Measurements from ENCODE around the gene RPUSD3.
"Not testable (repeated sequence)": the region's sequence is repeated elsewhere in the genome, so short reads cannot be mapped to it uniquely, and the experiment has no call there.

RPUSD3 gene

DNA sequence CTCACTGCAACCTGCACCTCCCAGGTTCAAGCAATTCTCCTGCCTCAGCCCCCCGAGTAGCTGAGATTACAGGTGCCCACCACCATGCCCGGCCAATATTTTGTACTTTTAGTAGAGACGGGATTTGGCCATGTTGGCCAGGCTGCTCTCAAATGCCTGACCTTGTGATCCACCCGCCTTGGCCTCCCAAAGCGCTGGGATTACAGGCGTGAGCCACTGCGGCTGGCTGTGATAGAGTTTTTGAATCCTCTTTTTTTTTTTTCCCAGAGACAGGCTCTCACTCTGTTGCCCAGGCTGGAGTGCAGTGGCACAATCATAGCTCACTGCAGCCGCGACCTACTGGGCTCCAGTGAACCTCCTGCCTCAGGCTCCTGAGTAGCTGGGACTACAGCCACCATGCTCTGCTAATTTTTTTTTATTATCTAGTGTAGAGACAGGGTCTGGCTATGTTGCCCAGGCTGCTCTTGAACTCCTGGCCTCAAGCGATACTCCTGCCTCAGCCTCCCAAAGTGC is 21.4 kb upstream of the RPUSD3 start:
- DNase-seq (ENCODE audit: low spot score) = not testable (repeated sequence)

DNA sequence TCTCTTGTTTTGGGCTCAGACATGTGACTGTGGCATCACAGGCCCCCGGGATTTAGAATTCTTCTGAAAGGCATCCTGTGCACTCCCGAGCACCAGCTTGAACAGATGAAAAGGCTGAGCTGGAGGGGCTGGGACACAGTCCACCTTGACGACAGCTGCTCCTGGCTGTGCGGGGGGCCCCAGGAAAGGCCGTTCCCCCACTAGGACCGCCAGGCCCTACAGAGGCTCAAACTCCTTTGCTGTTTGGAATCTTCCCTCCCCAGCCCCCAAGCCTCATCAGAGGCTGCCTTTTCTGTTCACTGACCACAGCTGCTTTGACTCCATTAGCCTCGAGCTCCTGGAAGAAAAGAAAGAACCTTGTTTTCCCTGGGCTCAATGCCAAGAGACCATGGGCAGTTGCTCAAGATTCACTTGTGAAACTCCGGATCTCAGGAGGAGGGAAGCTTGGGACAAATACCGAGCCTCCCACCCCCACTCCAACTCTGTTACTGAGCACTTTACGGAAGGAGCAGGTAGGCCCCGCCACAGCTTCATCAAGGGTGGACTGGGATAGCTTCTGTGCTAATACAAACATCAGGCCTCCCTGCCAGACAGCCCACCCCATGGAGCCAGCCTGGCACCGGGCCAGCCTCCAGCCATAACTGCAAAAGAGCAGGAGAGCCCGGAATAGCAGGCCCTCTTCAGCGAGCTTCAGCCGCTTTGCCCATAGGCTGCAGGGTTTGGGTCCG is 20.6 kb upstream of the RPUSD3 start:
- peak; percentile 74 for DNase-seq (ENCODE audit: low spot score)

DNA sequence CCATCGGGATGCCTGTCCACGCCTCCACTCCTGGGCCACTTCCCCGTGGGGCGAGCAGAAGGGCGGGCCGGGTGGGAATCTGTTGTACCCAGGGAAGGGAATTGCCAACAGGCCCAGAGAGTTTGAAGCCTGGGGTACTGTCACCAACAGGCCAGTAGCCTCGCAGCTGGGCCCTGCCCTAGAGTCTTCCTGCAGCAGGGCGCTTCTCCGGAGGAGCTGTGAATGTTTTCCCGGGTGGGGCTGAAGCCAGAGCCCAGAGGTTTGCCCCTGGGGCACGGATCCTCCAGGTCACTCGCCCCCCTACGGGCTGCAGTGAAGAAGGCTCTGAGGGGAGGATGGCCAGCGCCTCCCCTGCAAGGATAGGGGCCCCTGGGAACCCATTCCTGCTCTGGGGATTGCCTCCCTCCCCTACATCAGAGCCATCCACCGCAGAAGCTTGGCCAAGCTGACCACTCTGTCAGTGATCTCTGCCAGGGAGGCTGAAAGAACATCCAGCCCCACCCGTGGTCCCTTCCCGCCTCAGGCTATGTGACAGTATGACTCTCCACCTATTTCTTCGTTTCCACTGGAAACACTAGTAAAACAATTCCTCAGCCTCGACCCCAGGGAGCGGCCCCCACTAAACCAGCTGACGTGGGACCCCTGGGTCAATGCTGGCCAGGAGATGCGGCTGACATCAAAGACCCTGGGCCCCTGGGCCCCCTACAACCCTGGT is 19.4 kb upstream of the RPUSD3 start:
- no peak for DNase-seq (ENCODE audit: low spot score)

- no peak for DNase-seq (ENCODE audit: low spot score)
Measured at GRCh38 chr3:9862391-9863057, 18.7 kb upstream of the RPUSD3 start.

DNA sequence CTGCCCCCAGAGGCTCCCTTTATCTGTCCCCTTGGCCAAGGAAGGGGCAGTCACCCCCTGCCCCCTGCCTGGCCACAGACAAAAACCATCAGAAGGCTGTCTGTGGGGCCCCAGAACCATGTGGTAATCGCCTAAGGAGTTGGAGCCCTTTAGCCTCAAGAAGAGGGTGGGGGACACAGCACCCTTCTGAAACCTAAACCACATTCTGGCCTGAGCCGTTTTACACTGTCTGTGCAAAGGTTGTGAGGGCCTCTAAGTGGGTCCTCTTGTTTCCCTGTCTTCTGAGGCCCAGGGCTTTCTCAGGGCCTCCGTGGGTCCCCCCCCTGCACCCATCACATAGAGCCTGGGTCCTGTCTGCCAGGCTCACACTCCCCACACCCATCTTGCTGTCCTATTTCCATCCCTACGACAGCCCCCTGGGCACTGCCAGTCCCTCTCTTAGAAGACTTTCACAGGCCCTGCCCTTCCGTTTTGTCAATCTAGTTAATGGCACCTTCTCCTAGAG is 17.9 kb upstream of the RPUSD3 start:
- no peak for DNase-seq (ENCODE audit: low spot score)

DNA sequence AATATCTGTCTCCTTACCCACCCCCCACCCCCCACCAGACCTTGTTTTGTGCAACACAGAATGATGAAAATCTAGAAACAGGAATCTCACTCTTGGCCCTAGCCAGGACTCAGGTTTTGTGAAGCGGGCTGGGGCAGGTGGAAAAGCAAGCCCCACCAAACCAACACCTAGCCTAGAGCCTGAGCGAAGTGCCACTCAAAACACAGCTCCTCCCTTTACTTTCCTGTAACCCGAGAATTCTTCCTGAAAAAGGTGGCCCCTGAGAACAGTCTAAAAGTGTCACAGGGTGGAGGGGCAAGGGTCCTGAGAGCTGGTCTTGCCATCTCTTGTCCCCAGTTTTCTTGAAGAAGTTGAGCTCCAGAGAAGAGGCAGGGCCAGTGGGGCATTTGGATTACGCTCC is 17.4 kb upstream of the RPUSD3 start:
- DNase-seq (ENCODE audit: low spot score) = no peak

DNA sequence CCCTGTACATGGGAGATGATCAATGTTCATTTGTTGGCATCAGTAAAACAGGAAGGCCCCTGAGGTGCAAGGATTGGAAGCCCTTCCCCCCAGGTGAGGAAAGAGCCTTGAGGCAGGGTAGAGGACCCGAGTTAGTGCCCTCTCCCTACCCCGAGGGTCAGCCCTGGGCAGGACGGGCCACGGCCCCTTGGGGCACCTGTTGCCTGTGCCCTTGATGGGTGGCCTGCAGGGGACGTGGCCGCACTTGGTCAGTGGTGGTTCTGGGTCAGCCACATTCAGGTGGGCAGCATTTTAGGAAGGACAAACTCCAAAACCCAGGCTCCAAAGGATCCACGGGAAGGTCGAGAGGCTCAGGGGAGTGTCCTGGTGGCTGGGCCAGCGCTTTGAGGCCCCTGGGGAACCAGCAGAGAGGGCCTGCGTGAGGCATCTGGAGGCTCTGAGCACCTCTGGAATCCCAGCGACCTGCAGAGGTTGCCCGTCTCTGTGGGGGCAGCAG is 15.8 kb upstream of the RPUSD3 start:
- DNase-seq (ENCODE audit: low spot score) = no peak

- DNase-seq (ENCODE audit: low spot score) = no peak
Measured at GRCh38 chr3:9855594-9855993, 11.8 kb upstream of the RPUSD3 start.

- not testable (repeated sequence) for DNase-seq (ENCODE audit: low spot score)
Measured at GRCh38 chr3:9854291-9854940, 10.6 kb upstream of the RPUSD3 start.

- DNase-seq (ENCODE audit: low spot score) = no peak
Measured at GRCh38 chr3:9852528-9852927, 8.7 kb upstream of the RPUSD3 start.

- DNase-seq (ENCODE audit: low spot score) = not testable (repeated sequence)
Measured at GRCh38 chr3:9851926-9852325, 8.1 kb upstream of the RPUSD3 start.

- peak; percentile 20 for DNase-seq (ENCODE audit: low spot score)
Measured at GRCh38 chr3:9851383-9851782, 7.6 kb upstream of the RPUSD3 start.

DNA sequence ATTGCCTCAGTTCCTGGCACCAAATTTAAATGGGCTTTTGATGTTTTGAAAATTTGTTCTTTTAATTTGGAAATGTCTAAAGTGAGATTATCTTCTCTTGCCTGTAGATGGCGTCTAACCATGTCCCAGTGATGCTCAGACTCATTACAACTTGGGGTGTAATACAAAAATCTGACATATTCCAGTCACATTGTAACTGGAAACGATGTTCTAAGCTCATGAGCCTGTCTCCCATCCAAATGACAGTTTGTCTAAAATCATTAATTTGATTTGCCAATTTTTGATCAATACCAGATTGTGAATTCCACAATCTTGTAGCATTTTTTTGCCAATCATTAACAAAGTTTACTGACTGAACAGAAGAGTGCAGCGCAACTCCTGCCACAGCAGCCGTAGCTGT is 5.1 kb upstream of the RPUSD3 start:
- not testable (repeated sequence) for DNase-seq (ENCODE audit: low spot score)

GRCh38 chr3:9847870-9848269 is 4.1 kb upstream of the RPUSD3 start:
- DNase-seq (ENCODE audit: low spot score) = not testable (repeated sequence)

- DNase-seq (ENCODE audit: low spot score) = no peak
Measured at GRCh38 chr3:9846931-9847488, 3.2 kb upstream of the RPUSD3 start.

DNA sequence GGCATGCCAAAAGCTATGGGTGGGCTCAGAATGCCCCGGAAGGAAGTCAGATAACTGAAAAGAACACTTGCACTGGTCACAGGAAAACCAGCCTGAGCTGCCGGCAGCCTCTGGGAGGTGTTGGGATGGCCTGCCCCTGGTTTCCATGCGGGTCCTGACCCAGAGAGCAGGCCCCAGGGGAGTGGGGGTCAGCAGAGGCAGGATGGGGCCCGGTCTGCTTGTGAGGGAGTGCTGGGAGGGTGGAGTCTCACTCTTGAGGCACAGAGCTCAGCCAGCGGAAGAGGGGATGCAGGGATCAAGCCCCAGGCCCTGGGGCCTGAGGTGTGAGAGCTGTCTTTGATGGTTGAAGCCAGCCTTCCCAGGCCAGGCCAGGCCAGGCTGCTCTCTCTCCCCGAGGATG is 2.4 kb upstream of the RPUSD3 start:
- DNase-seq (ENCODE audit: low spot score) = no peak

DNA sequence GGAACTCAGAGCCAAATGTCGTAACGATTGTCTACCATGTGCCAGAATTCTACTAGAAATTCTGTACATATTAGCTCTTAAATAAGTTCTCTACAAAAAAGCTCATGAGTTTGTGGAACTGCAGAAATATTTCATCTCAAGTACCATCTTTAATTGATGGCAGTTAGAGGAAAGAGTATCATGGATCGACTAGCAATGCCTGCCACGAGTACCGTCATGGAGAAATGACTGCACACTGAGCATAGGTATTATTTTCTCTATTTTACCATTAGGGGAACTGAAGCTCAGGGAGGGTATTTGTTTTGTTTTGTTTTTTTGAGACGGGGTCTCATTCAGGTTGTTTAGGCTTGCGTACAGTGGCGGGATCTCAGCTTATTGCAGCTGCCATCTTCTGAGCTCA is 2.8 kb downstream of the RPUSD3 start:
- DNase-seq (ENCODE audit: low spot score) = no peak

- no peak for DNase-seq (ENCODE audit: low spot score)
Measured at GRCh38 chr3:9838856-9839255, 5.0 kb downstream of the RPUSD3 start.

DNA sequence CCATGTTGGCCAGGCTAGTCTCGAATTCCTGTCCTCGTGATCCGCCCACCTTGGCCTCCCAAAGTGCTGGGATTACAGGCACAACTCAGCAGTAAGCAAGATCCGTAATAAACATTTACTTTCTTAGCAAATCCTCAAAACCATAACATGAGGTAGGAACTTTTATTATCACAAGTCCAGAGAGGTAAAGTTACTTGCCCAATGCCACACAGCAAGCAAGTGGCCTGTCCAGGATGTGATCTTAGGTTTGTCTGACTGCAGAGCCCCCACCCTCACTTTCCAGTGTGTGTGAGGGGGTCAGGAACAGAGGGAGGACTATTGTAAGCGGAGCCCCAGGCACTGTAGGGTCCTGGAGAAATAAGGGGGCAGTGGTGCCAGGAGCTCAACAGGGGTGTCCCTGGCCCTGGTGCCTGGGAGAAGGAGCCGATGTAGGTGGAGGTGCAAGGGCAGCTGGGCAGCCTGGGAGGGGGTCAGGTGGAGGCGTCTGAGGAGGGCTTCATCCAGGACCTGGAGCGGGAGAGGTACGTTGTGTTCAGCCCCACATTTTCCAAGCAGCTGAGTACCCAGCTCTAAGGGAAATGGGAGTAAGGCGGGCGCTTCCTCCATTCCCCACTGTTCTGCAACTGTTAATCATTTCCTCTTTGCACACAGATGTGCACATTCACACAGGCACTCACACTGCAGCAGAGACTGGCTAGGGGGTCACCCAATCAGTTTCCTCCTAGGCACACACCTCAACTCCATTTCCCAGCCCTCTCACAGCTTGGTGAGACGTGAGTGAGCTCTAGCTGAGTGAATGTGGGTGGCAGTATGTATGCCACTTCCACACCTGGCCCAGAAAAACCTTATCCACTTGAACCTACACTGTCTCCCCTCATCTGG is 5.9 kb downstream of the RPUSD3 start:
- no peak for DNase-seq (ENCODE audit: low spot score)

GRCh38 chr3:9834520-9835380 is 9.1 kb downstream of the RPUSD3 start:
- DNase-seq (ENCODE audit: low spot score) = no peak
